ENCODE data around the gene TRIM6. TPM values are rescaled to one million over a fixed set of nuclear protein-coding genes. Genes with fewer than 3 reads are reported as not detected.

TRIM6 gene
- total RNA-seq, 2 donors from 2014 or later: 1.3 TPM

- no peak for TF ChIP-seq CTCF (IDR thresholded peaks at IDR 0.05)
- no peak overlapping the region for H3K27ac ChIP-seq
- H3K27me3 ChIP-seq: no peaks in the 10 kb centered on the region
- H3K4me3 ChIP-seq: no peak overlapping the region
- no peaks in the 10 kb centered on the region for H3K9me3 ChIP-seq
- no peaks in the 10 kb centered on the region for H3K36me3 ChIP-seq
- H3K4me1 ChIP-seq: no peaks in the 10 kb centered on the region
- DNase-seq (ENCODE audit: low spot score): no peak
Measured at GRCh38 chr11:5605849-5606248, 9.4 kb downstream of the TRIM6 start.

GRCh38 chr11:5608808-5609207, 12.4 kb downstream of the TRIM6 start:
- H3K27me3 ChIP-seq: no peaks in the 10 kb centered on the region
- no peak overlapping the region for H3K4me3 ChIP-seq
- TF ChIP-seq CTCF (IDR thresholded peaks at IDR 0.05): no peak
- no peaks in the 10 kb centered on the region for H3K4me1 ChIP-seq
- no peaks in the 10 kb centered on the region for H3K36me3 ChIP-seq
- no peaks in the 10 kb centered on the region for H3K9me3 ChIP-seq
- no peak overlapping the region for H3K27ac ChIP-seq
- no peak for DNase-seq (ENCODE audit: low spot score)

- H3K4me3 ChIP-seq: no peak overlapping the region
- TF ChIP-seq CTCF (IDR thresholded peaks at IDR 0.05): no peak
- H3K36me3 ChIP-seq: no peaks in the 10 kb centered on the region
- no peaks in the 10 kb centered on the region for H3K4me1 ChIP-seq
- no peak for DNase-seq (ENCODE audit: low spot score)
- no peak overlapping the region for H3K27ac ChIP-seq
- H3K27me3 ChIP-seq: no peaks in the 10 kb centered on the region
- no peaks in the 10 kb centered on the region for H3K9me3 ChIP-seq
Measured at GRCh38 chr11:5610446-5610845, 14.0 kb downstream of the TRIM6 start.

GRCh38 chr11:5611627-5612026, 15.2 kb downstream of the TRIM6 start:
- no peak for TF ChIP-seq CTCF (IDR thresholded peaks at IDR 0.05)

GRCh38 chr11:5618807-5619206, 22.4 kb downstream of the TRIM6 start:
- Histone ChIP-seq H3K27me3 (no peaks in the 10 kb centered on the region), H3K4me1 (peaks cover 0 to 12% of the 10 kb centered on the region in 2 donors), H3K27ac (no peak overlapping the region), H3K36me3 (no peaks in the 10 kb centered on the region), H3K4me3 (no peak overlapping the region), H3K9me3 (no peaks in the 10 kb centered on the region)
- TF ChIP-seq CTCF (IDR thresholded peaks at IDR 0.05): no peak
- no peak for DNase-seq (ENCODE audit: low spot score)

More at GRCh38 chr11:5611627-5612026, 15.2 kb downstream of the TRIM6 start:
- Histone ChIP-seq H3K4me1 (no peaks in the 10 kb centered on the region), H3K9me3 (no peaks in the 10 kb centered on the region), H3K27me3 (no peaks in the 10 kb centered on the region), H3K36me3 (no peaks in the 10 kb centered on the region), H3K4me3 (no peak overlapping the region), H3K27ac (no peak overlapping the region)
- no peak for DNase-seq (ENCODE audit: low spot score)
